H1 (cell line): Measurements from ENCODE around the gene SPOCK3. TPM values are rescaled to one million over a fixed set of nuclear protein-coding genes. Genes with fewer than 3 reads are reported as not detected.

ENCODE experiments used
- CHD7 ChIP-seq: fragments of 300-600 bp; sonication (generic); IDR thresholded peaks from 2 replicates; pipeline ENCODE4 v1.7.1; 2012; ENCODE audit warnings: low read length, moderate library complexity, mild to moderate bottlenecking, inconsistent platforms; ENCODE audit not compliant: insufficient replicate concordance
- GTF2F1 ChIP-seq: IDR thresholded peaks from 2 replicates; pipeline ENCODE4 v1.6.1; 2012; ENCODE audit warnings: low read depth, low read length, improper control_type of control experiment, borderline replicate concordance
- RAD21 ChIP-seq, 2 experiments: IDR thresholded peaks in 1 of 2; conservative IDR thresholded peaks in 1 of 2; 2 replicates each; pipeline ENCODE4 v1.6.1; 2011; ENCODE audit warnings: low read depth in 2 of 2, low read length in 2 of 2, improper control_type of control experiment in 1 of 2, inconsistent platforms in 1 of 2, mild to moderate bottlenecking in 1 of 2, moderate library complexity in 1 of 2
- RBBP5 ChIP-seq: IDR thresholded peaks from 2 replicates; pipeline ENCODE4 v1.7.1; 2012; ENCODE audit warnings: low read depth, mild to moderate bottlenecking, inconsistent platforms, low read length, moderate library complexity, borderline replicate concordance
- SIX5 ChIP-seq: IDR thresholded peaks from 2 replicates; pipeline ENCODE4 v1.6.1; 2011; ENCODE audit warnings: mild to moderate bottlenecking, low read depth, low read length
- SP1 ChIP-seq: IDR thresholded peaks from 2 replicates; pipeline ENCODE4 v1.6.1; 2011; ENCODE audit warnings: low read depth, low read length
- SUZ12 ChIP-seq: fragments of 200-600 bp; sonication (generic); IDR thresholded peaks from 2 replicates; pipeline ENCODE4 v1.6.1; 2012; ENCODE audit warnings: mild to moderate bottlenecking, inconsistent platforms, low read length, moderate library complexity, mixed read lengths
- TAF1 ChIP-seq: IDR thresholded peaks from 2 replicates; pipeline ENCODE4 v1.6.1; 2011; ENCODE audit warnings: mild to moderate bottlenecking, low read depth, low read length
- polyA plus RNA-seq, 7 experiments: library from polyadenylated mRNA; depleted of rRNA in 3 of 7; stranded (reverse) in 5 of 7; unstranded in 2 of 7; fragments of >200 nt in 5 of 7; fragments of 200-250 nt in 2 of 7; gene quantifications; 1 replicate in 5 of 7; 2 replicates in 1 of 7; 4 replicates in 1 of 7; pipeline versions ENCODE4 v1.2.1 to v1.2.3, GENCODE V29; 2011 to 2013; ENCODE audit warnings: missing spikeins in 2 of 7, mixed read lengths in 2 of 7
- total RNA-seq: library from RNA; stranded (reverse); fragmentation: NEBNext Ultra II Directional; extraction: Animal tissue kit (Norgen Biotek cat#: 25700); gene quantifications from 2 replicates; pipeline ENCODE4 v1.2.1, GENCODE V29; 2021

The SPOCK3 gene
- total and polyA plus RNA-seq, 2 of the 8 experiments (the other 6 are each of a cell fraction or from before 2014, with no cell fraction given), result 0.14 to 0.60 TPM

- TF ChIP-seq CHD7 (no peak), TAF1 (no peak), SUZ12 (no peak), SIX5 (no peak), SP1 (no peak), GTF2F1 (no peak), RBBP5 (no peak), RAD21 (IDR thresholded peaks at IDR 0.05 in 1 of 2, conservative IDR thresholded peaks at IDR 0.05 in 1 of 2; ENCODE audit: low read depth in 2 of 2, low read length in 2 of 2) (no peak)
These were observed 198.9 kb downstream of the SPOCK3 start (continued) for GRCh38 chr4:167035390-167035789.
